Naive thymus-derived CD4-positive, alpha-beta T cell (primary cell): ENCODE results near the gene PANK4. TPM values are rescaled to one million over a fixed set of nuclear protein-coding genes. Genes with fewer than 3 reads are reported as not detected.

Source experiments
- ATAC-seq: fragments of 150-1000 bp; cut with Tn5 transposase; 2 replicates; pipeline ENCODE4 v1.10.0; 2021; ENCODE audit warnings: mild to moderate bottlenecking, moderate library complexity
- CTCF ChIA-PET: fragments of 350-600 bp; sonication (Branson Sonifier 250); formaldehyde crosslinking; loops from one replicate; lab custom pipeline; 2021; ENCODE audit warnings: antibody characterized with exemption; lab: Charles Lee
- POLR2A ChIA-PET: fragments of 350-600 bp; sonication (Branson Sonifier 250); formaldehyde crosslinking; loops from one replicate; lab custom pipeline; 2021; ENCODE audit warnings: antibody characterized with exemption, inconsistent platforms; lab: Charles Lee
- DNase-seq, 9 donors: peaks; one replicate each; pipeline versions ENCODE4 v3.0.0 to v3.0.0-alpha.2; 2020 to 2022; ENCODE audit warnings: mixed read lengths in 1 of 9
- H3K27ac ChIP-seq: one replicate; pipeline ENCODE4 v1.7.0; 2013; ENCODE audit warnings: mild to moderate bottlenecking, low read depth, low read length, moderate library complexity
- H3K27me3 ChIP-seq, 2 donors: one replicate each; pipeline ENCODE4 v1.7.0; 2013; ENCODE audit warnings: low read length in 2 of 2, mild to moderate bottlenecking in 2 of 2, moderate library complexity in 2 of 2; ENCODE audit not compliant: control insufficient read depth in 2 of 2, insufficient read depth in 2 of 2
- H3K36me3 ChIP-seq, 3 experiments: 1 replicate in 2 of 3; 2 replicates in 1 of 3; pipeline ENCODE4 v1.7.0; 2013; ENCODE audit warnings: low read length in 3 of 3, mild to moderate bottlenecking in 3 of 3, moderate library complexity in 1 of 3; ENCODE audit not compliant: insufficient read depth in 3 of 3, control insufficient read depth in 2 of 3
- H3K4me1 ChIP-seq, 2 donors: one replicate each; pipeline ENCODE4 v1.7.0; 2013; ENCODE audit warnings: low read length in 2 of 2, mild to moderate bottlenecking in 2 of 2, moderate library complexity in 1 of 2; ENCODE audit not compliant: control insufficient read depth in 2 of 2, insufficient read depth in 2 of 2
- H3K4me3 ChIP-seq: 2 replicates; pipeline ENCODE4 v1.7.0; 2013; ENCODE audit warnings: mild to moderate bottlenecking, low read length
- H3K9me3 ChIP-seq, 3 experiments: 1 replicate in 2 of 3; 2 replicates in 1 of 3; pipeline ENCODE4 v1.7.0; 2013; ENCODE audit warnings: low read length in 3 of 3; ENCODE audit not compliant: control insufficient read depth in 2 of 3
- H3K27ac Mint-ChIP-seq, 9 donors: one replicate each; pipeline ENCODE4 v1.8.0; 2020 to 2022; ENCODE audit warnings: mixed read lengths in 9 of 9, mild to moderate bottlenecking in 8 of 9, moderate library complexity in 5 of 9, inconsistent platforms in 2 of 9
- H3K27me3 Mint-ChIP-seq, 5 donors: one replicate each; pipeline ENCODE4 v1.8.0; 2021 to 2022; ENCODE audit warnings: mixed read lengths in 5 of 5, mild to moderate bottlenecking in 1 of 5
- H3K36me3 Mint-ChIP-seq, 5 donors: one replicate each; pipeline ENCODE4 v1.8.0; 2020 to 2022; ENCODE audit warnings: mixed read lengths in 5 of 5, mild to moderate bottlenecking in 3 of 5, inconsistent platforms in 1 of 5
- H3K4me1 Mint-ChIP-seq, 7 donors: one replicate each; pipeline ENCODE4 v1.8.0; 2020 to 2022; ENCODE audit warnings: mixed read lengths in 7 of 7, mild to moderate bottlenecking in 3 of 7, inconsistent platforms in 1 of 7
- H3K4me3 Mint-ChIP-seq, 10 donors: one replicate each; pipeline ENCODE4 v1.8.0; 2020 to 2022; ENCODE audit warnings: mild to moderate bottlenecking in 10 of 10, mixed read lengths in 10 of 10, moderate library complexity in 6 of 10, inconsistent platforms in 2 of 10
- H3K9me3 Mint-ChIP-seq, 11 donors: one replicate each; pipeline ENCODE4 v1.8.0; 2020 to 2022; ENCODE audit warnings: mixed read lengths in 11 of 11, mild to moderate bottlenecking in 4 of 11, inconsistent platforms in 1 of 11, moderate library complexity in 1 of 11
- intact Hi-C, 2 donors: fragments of 100-400 bp; cut with micrococcal nuclease; formaldehyde crosslinking; loops; one replicate each; pipeline ENCODE4 v1.15.1; 2023
- polyA plus RNA-seq, 2 donors: library from polyadenylated mRNA; unstranded; fragments of 300-500 nt; fragmentation: Illumina TruSeq; gene quantifications; one replicate each; pipeline ENCODE4 v1.2.3, GENCODE V29; 2021
- total RNA-seq, 6 experiments: library from RNA in 5 of 6; stranded (reverse) in 5 of 6; gene quantifications; 1 replicate in 5 of 6; 2 replicates in 1 of 6; pipeline ENCODE4 v1.2.3 and lab custom pipeline; 2021 to 2026

Gene PANK4
- total and polyA plus RNA-seq, 7 experiments from 2014 or later: 12.7 to 91.2 (median 64.4) TPM

DNA sequence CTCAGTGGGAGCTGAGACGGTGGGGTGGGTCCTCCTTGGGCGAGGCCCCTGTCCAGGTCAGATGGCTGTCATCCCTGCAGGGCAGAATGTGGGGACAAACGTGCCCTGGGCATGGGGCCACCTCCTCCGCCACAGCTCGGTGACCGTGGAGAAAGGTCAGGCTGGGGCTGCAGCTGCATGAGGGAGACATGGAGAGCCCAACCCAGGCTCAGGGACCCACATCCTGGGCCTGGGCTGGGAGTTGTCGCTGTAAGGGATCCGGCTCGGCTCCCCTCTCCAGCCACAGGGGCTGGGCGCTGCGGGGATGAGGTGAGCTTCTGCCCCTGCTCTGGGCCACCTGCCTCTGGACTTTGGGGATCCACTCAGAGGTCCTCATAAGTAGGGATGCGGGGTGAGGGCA lies 50.8 kb downstream of the PANK4 start:
- Histone ChIP-seq H3K27me3 (no peaks in the 10 kb centered on the region), H3K36me3 (no peaks in the 10 kb centered on the region), H3K4me3 (no peak overlapping the region), H3K9me3 (no peaks in the 10 kb centered on the region), H3K27ac (no peak overlapping the region), H3K4me1 (no peaks in the 10 kb centered on the region)
- ATAC-seq (no peak), DNase-seq (no peak)
- Mint-ChIP-seq H3K4me1 (no peaks in the 10 kb centered on the region), H3K27ac (no peak overlapping the region), H3K9me3 (no peaks in the 10 kb centered on the region), H3K36me3 (no peaks in the 10 kb centered on the region), H3K27me3 (no peaks in the 10 kb centered on the region), H3K4me3 (no peak overlapping the region)
- CTCF ChIA-PET: no interaction called here
- intact Hi-C loops: no loop called here
- POLR2A ChIA-PET: no interaction called here

DNA sequence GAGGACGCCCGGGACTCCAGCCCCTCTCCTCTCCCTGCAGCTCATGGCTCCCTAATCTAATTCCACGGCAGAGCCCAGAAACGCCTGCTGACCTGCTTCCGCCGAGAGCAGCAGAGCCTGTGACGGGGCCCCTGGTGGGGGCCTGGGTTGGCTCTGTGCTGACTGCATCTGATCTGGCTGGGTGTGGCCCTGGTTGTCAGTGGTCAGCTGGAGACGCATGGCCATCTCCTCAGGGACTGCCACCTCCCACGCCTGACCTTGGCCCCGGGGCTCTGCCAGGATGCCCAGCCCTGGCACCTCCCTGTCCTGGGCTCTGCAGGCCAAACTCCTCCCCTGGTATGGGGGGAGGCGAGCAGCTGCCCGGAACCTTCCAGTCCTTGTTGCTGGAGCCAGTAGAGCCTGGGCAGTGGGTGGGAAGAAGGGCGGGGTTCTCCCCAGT lies 51.4 kb downstream of the PANK4 start:
- no peak for DNase-seq
- ChIA-PET CTCF (no interaction called here), POLR2A (no interaction called here)
- H3K36me3 ChIP-seq: no peaks in the 10 kb centered on the region
- Mint-ChIP-seq H3K4me3 (no peak overlapping the region), H3K4me1 (no peaks in the 10 kb centered on the region), H3K27ac (no peak overlapping the region), H3K27me3 (no peaks in the 10 kb centered on the region), H3K9me3 (no peaks in the 10 kb centered on the region), H3K36me3 (no peaks in the 10 kb centered on the region)
- H3K9me3 ChIP-seq: no peaks in the 10 kb centered on the region
- no peaks in the 10 kb centered on the region for H3K4me1 ChIP-seq
- intact Hi-C loops: no loop called here
- no peak for ATAC-seq
- no peak overlapping the region for H3K4me3 ChIP-seq
- no peaks in the 10 kb centered on the region for H3K27me3 ChIP-seq
- no peak overlapping the region for H3K27ac ChIP-seq

DNA sequence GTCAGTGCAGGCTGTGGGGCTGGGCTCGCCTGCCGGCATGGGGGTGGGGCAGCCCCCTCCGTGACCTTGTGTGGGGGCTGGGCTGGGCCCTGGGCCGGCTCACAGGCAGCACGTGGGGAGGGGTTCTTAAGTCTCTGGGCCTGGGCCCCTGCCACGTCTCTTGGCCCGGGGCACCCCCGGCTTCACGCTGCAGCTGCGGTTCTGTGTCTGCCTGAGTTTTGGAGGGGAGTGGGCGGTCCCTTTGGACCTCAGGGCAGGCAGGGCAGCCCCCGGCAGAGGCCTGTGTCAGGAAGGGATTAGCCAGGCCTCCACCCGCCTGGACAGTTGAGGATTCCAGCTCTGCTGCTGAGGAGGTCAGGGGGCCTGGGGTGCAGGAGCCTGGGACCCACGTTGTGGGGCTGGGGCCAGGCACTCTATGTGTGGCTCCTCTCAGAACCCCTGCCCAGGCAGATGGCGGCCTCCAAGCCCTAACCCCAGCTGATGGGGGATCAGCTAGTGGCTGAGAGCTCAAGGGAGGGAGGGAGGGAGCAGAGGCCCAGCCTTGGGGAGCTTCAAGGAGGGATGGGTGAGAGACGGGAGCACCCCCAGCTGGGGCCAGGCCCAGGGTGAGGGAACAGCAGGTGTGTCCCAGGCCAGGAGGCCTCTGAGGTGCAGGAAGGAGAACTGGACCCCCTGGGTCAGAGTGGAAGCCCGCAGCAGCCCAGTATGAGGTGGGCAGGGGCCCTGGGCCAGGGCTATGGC lies 52.1 kb downstream of the PANK4 start:
- no peak overlapping the region for H3K4me3 ChIP-seq
- Mint-ChIP-seq H3K4me1 (no peaks in the 10 kb centered on the region), H3K27me3 (no peaks in the 10 kb centered on the region), H3K27ac (no peak overlapping the region), H3K9me3 (no peaks in the 10 kb centered on the region), H3K36me3 (no peaks in the 10 kb centered on the region), H3K4me3 (no peak overlapping the region)
- no peak overlapping the region for H3K27ac ChIP-seq
- H3K9me3 ChIP-seq: no peaks in the 10 kb centered on the region
- ATAC-seq: no peak
- H3K27me3 ChIP-seq: no peaks in the 10 kb centered on the region
- ChIA-PET CTCF (interaction anchor here (0.5 kb wide), 1 partner anchor 11 kb away, joined by 3 read pairs; no protein-coding TSS in a partner anchor), POLR2A (no interaction called here)
- no peaks in the 10 kb centered on the region for H3K4me1 ChIP-seq
- no peaks in the 10 kb centered on the region for H3K36me3 ChIP-seq
- intact Hi-C loops: no loop called here
- no peak for DNase-seq

DNA sequence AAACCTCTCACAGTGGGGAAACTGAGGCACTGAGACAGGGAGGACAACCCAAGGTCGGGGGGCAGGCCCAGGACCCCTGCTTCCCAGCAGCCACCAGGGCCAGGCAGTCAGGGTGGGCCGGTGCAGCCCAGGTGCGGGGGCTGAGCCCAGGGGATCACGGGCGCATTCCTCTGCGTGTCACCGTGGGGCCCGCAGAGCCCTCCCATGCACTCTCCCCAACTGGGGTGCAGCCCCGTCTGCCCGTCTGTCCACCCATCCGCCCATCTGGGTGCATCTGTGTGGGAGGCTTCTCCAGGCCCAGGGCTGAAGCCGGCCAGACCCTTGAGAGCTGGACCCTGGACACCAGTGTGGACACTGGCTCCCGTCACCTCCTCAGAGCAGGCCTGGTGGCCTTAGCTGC lies 53.2 kb downstream of the PANK4 start:
- Histone ChIP-seq H3K27ac (no peak overlapping the region), H3K36me3 (no peaks in the 10 kb centered on the region), H3K4me1 (no peaks in the 10 kb centered on the region), H3K9me3 (no peaks in the 10 kb centered on the region), H3K27me3 (no peaks in the 10 kb centered on the region), H3K4me3 (no peak overlapping the region)
- Mint-ChIP-seq H3K27ac (no peak overlapping the region), H3K4me3 (no peak overlapping the region), H3K4me1 (no peaks in the 10 kb centered on the region), H3K9me3 (no peaks in the 10 kb centered on the region), H3K27me3 (no peaks in the 10 kb centered on the region), H3K36me3 (no peaks in the 10 kb centered on the region)
- intact Hi-C loops: no loop called here
- CTCF ChIA-PET: no interaction called here
- POLR2A ChIA-PET: no interaction called here
- DNase-seq (no peak), ATAC-seq (no peak)

DNA sequence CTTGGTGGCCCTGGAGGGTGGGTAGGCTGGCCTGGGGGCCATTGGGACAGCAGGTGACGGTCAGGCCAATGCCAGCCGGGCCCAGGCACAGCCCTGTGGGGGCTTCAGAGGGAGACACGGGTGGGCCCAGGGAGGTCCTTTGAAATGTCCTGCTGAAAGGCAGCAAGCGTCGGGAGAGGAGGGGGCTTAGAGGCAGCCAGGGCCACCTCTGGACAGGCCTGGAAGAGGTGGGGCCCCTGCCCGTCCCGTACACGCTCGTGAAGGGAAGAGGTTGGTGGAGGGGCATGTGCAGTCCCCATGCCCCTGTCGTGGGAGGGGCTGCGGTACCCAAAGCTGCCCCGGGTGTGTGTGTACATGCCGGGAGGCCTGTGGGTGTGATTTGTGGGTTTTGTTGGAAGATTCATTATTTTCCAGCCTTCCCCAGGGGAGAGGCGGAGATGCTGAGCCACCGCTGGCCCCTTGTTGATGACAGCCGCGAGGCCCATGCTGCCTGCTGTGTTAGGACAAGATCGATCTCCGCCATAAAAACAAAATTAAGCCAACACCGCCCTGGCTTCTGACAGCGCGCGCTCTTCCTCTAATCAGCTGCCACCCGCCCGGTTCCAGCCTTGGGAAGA lies 53.7 kb downstream of the PANK4 start:
- Mint-ChIP-seq H3K36me3 (no peaks in the 10 kb centered on the region), H3K27ac (no peak overlapping the region), H3K4me3 (no peak overlapping the region), H3K9me3 (no peaks in the 10 kb centered on the region), H3K27me3 (no peaks in the 10 kb centered on the region), H3K4me1 (no peaks in the 10 kb centered on the region)
- no peaks in the 10 kb centered on the region for H3K4me1 ChIP-seq
- no peak overlapping the region for H3K27ac ChIP-seq
- H3K27me3 ChIP-seq: no peaks in the 10 kb centered on the region
- ChIA-PET CTCF (no interaction called here), POLR2A (no interaction called here)
- no peak for DNase-seq
- H3K4me3 ChIP-seq: no peak overlapping the region
- no peaks in the 10 kb centered on the region for H3K9me3 ChIP-seq
- intact Hi-C loops: no loop called here
- no peaks in the 10 kb centered on the region for H3K36me3 ChIP-seq
- ATAC-seq: no peak

DNA sequence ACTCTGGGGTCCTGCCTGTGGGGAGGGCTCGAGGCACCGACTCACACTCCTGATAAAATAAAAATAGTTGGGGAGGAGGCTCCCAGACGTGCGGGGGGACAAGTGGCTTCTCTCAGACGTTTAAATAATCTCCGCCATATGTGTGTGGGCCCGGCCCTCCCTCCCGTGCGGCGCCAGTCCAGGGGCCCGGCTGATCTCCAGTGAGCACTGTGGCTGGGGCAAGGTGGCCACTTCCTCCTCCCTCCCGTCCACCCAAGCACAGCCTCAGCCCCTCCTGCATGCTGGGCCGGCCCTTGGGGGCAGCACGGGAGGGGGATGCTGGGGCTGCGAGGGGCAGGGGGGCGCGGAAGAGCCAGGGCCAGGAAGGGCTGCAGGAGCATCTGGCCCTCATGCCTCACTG lies 54.3 kb downstream of the PANK4 start:
- Histone ChIP-seq H3K9me3 (no peaks in the 10 kb centered on the region), H3K4me1 (no peaks in the 10 kb centered on the region), H3K27me3 (no peaks in the 10 kb centered on the region), H3K4me3 (no peak overlapping the region), H3K27ac (no peak overlapping the region), H3K36me3 (no peaks in the 10 kb centered on the region)
- no peaks in the 10 kb centered on the region for H3K9me3 Mint-ChIP-seq
- no peaks in the 10 kb centered on the region for H3K27me3 Mint-ChIP-seq
- POLR2A ChIA-PET: no interaction called here
- intact Hi-C loops: no loop called here
- H3K27ac Mint-ChIP-seq: no peak overlapping the region
- H3K4me3 Mint-ChIP-seq: no peak overlapping the region
- no peaks in the 10 kb centered on the region for H3K4me1 Mint-ChIP-seq
- no peaks in the 10 kb centered on the region for H3K36me3 Mint-ChIP-seq
- CTCF ChIA-PET: no interaction called here
- ATAC-seq: no peak
- DNase-seq: no peak

DNA sequence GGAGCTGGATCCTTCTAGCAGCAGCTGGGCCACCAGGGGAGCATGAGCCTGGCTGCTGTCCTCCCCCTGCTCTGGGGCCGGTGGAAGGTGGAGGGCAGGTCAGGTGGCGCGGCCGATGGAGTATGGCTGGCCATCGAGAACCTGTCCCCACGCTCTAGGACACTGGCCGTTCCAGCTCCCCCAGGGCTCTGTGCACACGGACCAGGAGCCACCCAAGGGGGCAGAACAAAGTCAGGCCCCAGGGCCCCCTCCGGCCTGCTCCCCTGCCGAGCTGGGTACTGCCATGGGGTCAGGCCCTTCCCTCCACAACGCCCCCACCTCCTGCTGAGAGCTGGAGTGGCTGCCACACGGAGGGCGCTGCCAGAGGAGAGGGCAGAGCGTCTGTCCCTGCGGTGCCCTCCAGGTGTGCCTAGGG lies 54.8 kb downstream of the PANK4 start:
- H3K36me3 Mint-ChIP-seq: no peaks in the 10 kb centered on the region
- no peak for DNase-seq
- ChIA-PET POLR2A (no interaction called here), CTCF (no interaction called here)
- H3K27ac ChIP-seq: no peak overlapping the region
- intact Hi-C loops: no loop called here
- H3K36me3 ChIP-seq: no peaks in the 10 kb centered on the region
- H3K4me3 Mint-ChIP-seq: no peak overlapping the region
- H3K4me1 Mint-ChIP-seq: peaks cover 0 to under 1% (median 0%) of the 10 kb centered on the region in 7 donors
- no peak overlapping the region for H3K4me3 ChIP-seq
- H3K9me3 Mint-ChIP-seq: no peaks in the 10 kb centered on the region
- no peak overlapping the region for H3K27ac Mint-ChIP-seq
- no peaks in the 10 kb centered on the region for H3K27me3 ChIP-seq
- H3K9me3 ChIP-seq: no peaks in the 10 kb centered on the region
- no peak for ATAC-seq
- no peaks in the 10 kb centered on the region for H3K27me3 Mint-ChIP-seq
- peaks cover 0 to 4% of the 10 kb centered on the region in 2 donors for H3K4me1 ChIP-seq
